Transverse colon (tissue), 3 donors: Measurements from ENCODE around the gene NOL9.

Experiments used
- EP300 ChIP-seq: sonication (generic); formaldehyde crosslinking; IDR thresholded peaks from one replicate; pipeline ENCODE4 v1.6.1; 2017; ENCODE audit warnings: antibody characterized with exemption, low read depth
- TF ChIP-seq, protein P1 (sequence below), 5 experiments: fragments of 200-600 bp in 3 of 5; fragments of 450-650 bp in 2 of 5; sonication (generic) in 3 of 5; IDR thresholded peaks; 1 replicate in 2 of 5; 2 replicates in 3 of 5; pipeline ENCODE4 v1.5.1; 2016 to 2017; ENCODE audit warnings: antibody characterized with exemption in 5 of 5, inconsistent platforms in 3 of 5, mild to moderate bottlenecking in 2 of 5, moderate library complexity in 1 of 5

DNA sequence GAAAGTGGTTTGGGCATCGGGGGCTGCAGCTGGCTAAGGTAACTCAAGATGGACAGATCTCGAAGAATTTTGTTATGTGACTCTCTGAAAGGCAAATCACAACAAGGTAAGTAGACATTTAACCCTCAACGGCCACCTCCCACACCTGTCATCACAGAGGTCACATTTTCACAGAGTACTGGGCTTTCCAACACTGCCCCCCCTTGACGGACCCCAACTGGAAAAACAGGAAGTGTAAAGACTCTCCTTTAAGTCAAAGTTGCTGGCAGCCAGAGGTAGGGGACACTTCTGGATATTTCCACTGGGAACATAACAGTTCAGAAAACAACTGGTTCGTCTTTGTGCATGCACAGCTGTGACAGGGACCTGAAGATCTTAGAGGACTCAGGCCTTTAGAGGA lies 22.3 kb downstream of the NOL9 start:
- TF ChIP-seq, protein P1, sequence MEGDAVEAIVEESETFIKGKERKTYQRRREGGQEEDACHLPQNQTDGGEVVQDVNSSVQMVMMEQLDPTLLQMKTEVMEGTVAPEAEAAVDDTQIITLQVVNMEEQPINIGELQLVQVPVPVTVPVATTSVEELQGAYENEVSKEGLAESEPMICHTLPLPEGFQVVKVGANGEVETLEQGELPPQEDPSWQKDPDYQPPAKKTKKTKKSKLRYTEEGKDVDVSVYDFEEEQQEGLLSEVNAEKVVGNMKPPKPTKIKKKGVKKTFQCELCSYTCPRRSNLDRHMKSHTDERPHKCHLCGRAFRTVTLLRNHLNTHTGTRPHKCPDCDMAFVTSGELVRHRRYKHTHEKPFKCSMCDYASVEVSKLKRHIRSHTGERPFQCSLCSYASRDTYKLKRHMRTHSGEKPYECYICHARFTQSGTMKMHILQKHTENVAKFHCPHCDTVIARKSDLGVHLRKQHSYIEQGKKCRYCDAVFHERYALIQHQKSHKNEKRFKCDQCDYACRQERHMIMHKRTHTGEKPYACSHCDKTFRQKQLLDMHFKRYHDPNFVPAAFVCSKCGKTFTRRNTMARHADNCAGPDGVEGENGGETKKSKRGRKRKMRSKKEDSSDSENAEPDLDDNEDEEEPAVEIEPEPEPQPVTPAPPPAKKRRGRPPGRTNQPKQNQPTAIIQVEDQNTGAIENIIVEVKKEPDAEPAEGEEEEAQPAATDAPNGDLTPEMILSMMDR (IDR thresholded peaks at IDR 0.05): no peak
- no peak for TF ChIP-seq EP300
